OCI-LY3 (cell line): ENCODE results near the gene TTLL11.

Source experiments
- H2AFZ ChIP-seq: fragments of 200-600, 300-600 bp; shearing (Covaris generic); 2 replicates; pipeline ENCODE4 v1.6.0; 2014; ENCODE audit warnings: antibody characterized with exemption, low read depth, low read length
- H3K27ac ChIP-seq: fragments of 200-600, 300-600 bp; sonication (generic); 2 replicates; pipeline ENCODE4 v1.5.1; 2014; ENCODE audit warnings: mild to moderate bottlenecking, low read length, moderate library complexity, mixed read lengths
- H3K27me3 ChIP-seq: fragments of 200-600, 300-600 bp; sonication (generic); 2 replicates; pipeline ENCODE4 v1.6.1; 2014; ENCODE audit warnings: low read depth, low read length, mixed read lengths
- H3K36me3 ChIP-seq: fragments of 200-600, 300-600 bp; sonication (generic); replicated peaks from 2 replicates; pipeline ENCODE3; 2014; ENCODE audit warnings: low read depth, low read length, mixed read lengths
- H3K4me1 ChIP-seq: fragments of 300-600, 200-600 bp; sonication (generic); 2 replicates; pipeline ENCODE4 v1.6.1; 2014; ENCODE audit warnings: low read length, mixed read lengths
- H3K4me2 ChIP-seq: fragments of 200-600, 300-600 bp; sonication (generic); 2 replicates; pipeline ENCODE4 v1.6.1; 2014; ENCODE audit warnings: low read length, mixed read lengths
- H3K4me3 ChIP-seq: fragments of 300-600, 200-600 bp; sonication (generic); 2 replicates; pipeline ENCODE4 v1.5.1; 2014; ENCODE audit warnings: antibody characterized with exemption, mild to moderate bottlenecking, low read length, moderate library complexity
- H3K79me2 ChIP-seq: fragments of 300-600, 200-600 bp; shearing (Covaris generic); 2 replicates; pipeline ENCODE4 v1.6.1; 2014; ENCODE audit warnings: mild to moderate bottlenecking, low read length, mixed read lengths
- H3K9ac ChIP-seq: fragments of 300-600, 200-600 bp; shearing (Covaris generic); 2 replicates; pipeline ENCODE4 v1.6.0; 2014; ENCODE audit warnings: mild to moderate bottlenecking, low read length, moderate library complexity
- H3K9me3 ChIP-seq: fragments of 200-600, 300-600 bp; shearing (Covaris generic); 2 replicates; pipeline ENCODE4 v1.6.1; 2014; ENCODE audit warnings: low read length, mixed read lengths; ENCODE audit not compliant: insufficient read depth
- H4K20me1 ChIP-seq: fragments of 200-600, 300-600 bp; sonication (generic); 2 replicates; pipeline ENCODE4 v1.6.1; 2016; ENCODE audit warnings: low read length, mixed read lengths; ENCODE audit not compliant: insufficient read depth
- CTCF ChIP-seq: fragments of 200-600, 300-600 bp; sonication (generic); IDR thresholded peaks from 2 replicates; pipeline ENCODE4 v1.5.1; 2014; ENCODE audit warnings: antibody characterized with exemption, low read length, low read depth
- EZH2phosphoT487 ChIP-seq: fragments of 200-600 bp; shearing (Covaris generic); IDR thresholded peaks from 2 replicates; pipeline ENCODE4 v1.6.1; 2018; ENCODE audit warnings: antibody characterized with exemption, mixed run types, low read depth

Gene TTLL11

GRCh38 chr9:122058709-122059108 is 34.4 kb downstream of the TTLL11 start:
- no peaks in the 10 kb centered on the region for H3K27me3 ChIP-seq
- no peaks in the 10 kb centered on the region for H3K4me1 ChIP-seq
- H2AFZ ChIP-seq, result no peak overlapping the region
- no peak overlapping the region for H3K4me2 ChIP-seq
- H3K36me3 ChIP-seq, result no peaks in the 10 kb centered on the region
- H3K4me3 ChIP-seq, result no peak overlapping the region
- no peaks in the 10 kb centered on the region for H3K79me2 ChIP-seq
- TF ChIP-seq EZH2phosphoT487 (no peak), CTCF (no peak)
- no peaks in the 10 kb centered on the region for H3K9me3 ChIP-seq
- H3K27ac ChIP-seq, result no peak overlapping the region
- H4K20me1 ChIP-seq, result peaks cover 13% of the 10 kb centered on the region; the same call in 1 of the 2 replicates
- no peak overlapping the region for H3K9ac ChIP-seq

GRCh38 chr9:122058051-122058450 is 35.1 kb downstream of the TTLL11 start:
- no peaks in the 10 kb centered on the region for H3K27me3 ChIP-seq
- H3K27ac ChIP-seq, result no peak overlapping the region
- no peaks in the 10 kb centered on the region for H3K36me3 ChIP-seq
- no peaks in the 10 kb centered on the region for H3K79me2 ChIP-seq
- TF ChIP-seq CTCF (no peak), EZH2phosphoT487 (no peak)
- H4K20me1 ChIP-seq, result peaks cover 13% of the 10 kb centered on the region; the same call in 1 of the 2 replicates
- no peak overlapping the region for H2AFZ ChIP-seq
- no peak overlapping the region for H3K4me2 ChIP-seq
- no peaks in the 10 kb centered on the region for H3K9me3 ChIP-seq
- H3K4me3 ChIP-seq, result no peak overlapping the region
- H3K9ac ChIP-seq, result no peak overlapping the region
- H3K4me1 ChIP-seq, result no peaks in the 10 kb centered on the region

- Histone ChIP-seq H4K20me1 (peaks cover 13% of the 10 kb centered on the region; the same call in 1 of the 2 replicates), H3K27ac (no peak overlapping the region), H3K9ac (no peak overlapping the region), H3K79me2 (no peaks in the 10 kb centered on the region), H3K9me3 (no peaks in the 10 kb centered on the region), H3K27me3 (no peaks in the 10 kb centered on the region), H2AFZ (no peak overlapping the region), H3K4me3 (no peak overlapping the region), H3K4me2 (no peak overlapping the region), H3K4me1 (no peaks in the 10 kb centered on the region), H3K36me3 (no peaks in the 10 kb centered on the region)
- TF ChIP-seq CTCF, result no peak
These were observed 35.9 kb downstream of the TTLL11 start for GRCh38 chr9:122057211-122057610.

- H3K27ac ChIP-seq, result no peak overlapping the region
- no peaks in the 10 kb centered on the region for H3K36me3 ChIP-seq
- H2AFZ ChIP-seq, result no peak overlapping the region
- H3K4me3 ChIP-seq, result no peak overlapping the region
- H3K9me3 ChIP-seq, result no peaks in the 10 kb centered on the region
- TF ChIP-seq EZH2phosphoT487 (no peak), CTCF (no peak)
- H3K27me3 ChIP-seq, result no peaks in the 10 kb centered on the region
- H3K4me2 ChIP-seq, result no peak overlapping the region
- H3K4me1 ChIP-seq, result no peaks in the 10 kb centered on the region
- H3K9ac ChIP-seq, result no peak overlapping the region
- peaks cover 13% of the 10 kb centered on the region; the same call in 1 of the 2 replicates for H4K20me1 ChIP-seq
- H3K79me2 ChIP-seq, result no peaks in the 10 kb centered on the region
These were observed 36.6 kb downstream of the TTLL11 start for GRCh38 chr9:122056484-122056883.
